ENCODE results near the gene SNX10.
"Not testable (repeated sequence)": the region's sequence is repeated elsewhere in the genome, so short reads cannot be mapped to it uniquely, and the experiment has no call there.

The SNX10 gene

GRCh38 chr7:26286157-26286556 lies 5.5 kb upstream of the SNX10 start:
- no peak overlapping the region for H3K27ac ChIP-seq
- TF ChIP-seq ZFX (IDR thresholded peaks at IDR 0.05) (no peak), CTCF (conservative IDR thresholded peaks at IDR 0.05) (no peak)

GRCh38 chr7:26288126-26288525 lies 3.5 kb upstream of the SNX10 start:
- H3K27ac ChIP-seq = not testable (repeated sequence)

- peak overlapping the region; percentile 11; the same call in 1 of the 2 replicates for H3K27ac ChIP-seq
Observed at GRCh38 chr7:26291251-26291650, 411 bp upstream of the SNX10 start.

GRCh38 chr7:26292768-26293560 lies 1.3 kb downstream of the SNX10 start:
- H3K27ac ChIP-seq = no peak overlapping the region

More at GRCh38 chr7:26291251-26291650, 411 bp upstream of the SNX10 start:
- TF ChIP-seq ZFX (IDR thresholded peaks at IDR 0.05) = no peak
- TF ChIP-seq CTCF (conservative IDR thresholded peaks at IDR 0.05) = no peak

GRCh38 chr7:26293569-26294308 lies 2.1 kb downstream of the SNX10 start:
- TF ChIP-seq ZFX (IDR thresholded peaks at IDR 0.05) (no peak), CTCF (conservative IDR thresholded peaks at IDR 0.05) (no peak)
- H3K27ac ChIP-seq = no peak overlapping the region

More at GRCh38 chr7:26292768-26293560, 1.3 kb downstream of the SNX10 start:
- no peak for TF ChIP-seq CTCF (conservative IDR thresholded peaks at IDR 0.05)
- no peak for TF ChIP-seq ZFX (IDR thresholded peaks at IDR 0.05)

- no peak overlapping the region for H3K27ac ChIP-seq
- no peak for TF ChIP-seq CTCF (conservative IDR thresholded peaks at IDR 0.05)
- TF ChIP-seq ZFX (IDR thresholded peaks at IDR 0.05) = no peak
Observed at GRCh38 chr7:26295015-26295414, 3.4 kb downstream of the SNX10 start.

GRCh38 chr7:26295586-26295985 lies 3.9 kb downstream of the SNX10 start:
- H3K27ac ChIP-seq = no peak overlapping the region
- TF ChIP-seq CTCF (conservative IDR thresholded peaks at IDR 0.05) (no peak), ZFX (IDR thresholded peaks at IDR 0.05) (no peak)
